ENCODE measurements around the gene UBE2Q2. TPM values are rescaled to one million over a fixed set of nuclear protein-coding genes. Genes with fewer than 3 reads are reported as not detected.

UBE2Q2 gene
- total RNA-seq (2022; extraction: Qiagen RNA extraction), result 37.3 to 44.9 TPM (median 42.6 TPM) in 5 replicates

GRCh38 chr15:75842722-75843677 is at the start of gene UBE2Q2:
TSS of gene UBE2Q2 (plus strand) at chr15:75843447. CDS start at chr15:75843667, 220 bp downstream.

GRCh38 chr15:75903331-75904239 is 60.3 kb downstream of the UBE2Q2 start, which contains the start of gene FBXO22:
TSS of gene FBXO22 (plus strand) at chr15:75903878. CDS start at chr15:75903964, 86 bp downstream.

Other genes starting within 250 kb of the UBE2Q2 start
- 29.0 to 31.8 TPM (median 30.8 TPM) in 5 replicates for gene SNUPN, start 217.7 kb upstream of the UBE2Q2 start, total RNA-seq (2022; extraction: Qiagen RNA extraction)
- gene IMP3, start 203.2 kb upstream of the UBE2Q2 start, total RNA-seq (2022; extraction: Qiagen RNA extraction), result 90.4 to 117 TPM (median 108 TPM) in 5 replicates
- 12.2 to 17.0 TPM (median 15.4 TPM) in 5 replicates for gene SNX33, start 195.5 kb upstream of the UBE2Q2 start, total RNA-seq (2022; extraction: Qiagen RNA extraction)
- 0.06 to 0.18 TPM (median 0.11 TPM) in 5 replicates for gene CSPG4, start 130.6 kb upstream of the UBE2Q2 start, total RNA-seq (2022; extraction: Qiagen RNA extraction)
- gene FBXO22, start 60.4 kb downstream of the UBE2Q2 start, total RNA-seq (2022; extraction: Qiagen RNA extraction), result 64.7 to 84.3 TPM (median 77.5 TPM) in 5 replicates
- gene NRG4, start 169.0 kb downstream of the UBE2Q2 start, total RNA-seq (2022; extraction: Qiagen RNA extraction), result 0.25 to 1.1 TPM (median 0.68 TPM) in 5 replicates
- 0.13 to 0.29 TPM (median 0.22 TPM) in 5 replicates for gene TMEM266, start 216.5 kb downstream of the UBE2Q2 start, total RNA-seq (2022; extraction: Qiagen RNA extraction)